Esophagus muscularis mucosa (tissue), 3 donors: ENCODE results near the gene ZNF189.

Source experiments
- CTCF ChIP-seq, 3 experiments: fragments of 200-600 bp in 2 of 3; fragments of 450-650 bp in 1 of 3; sonication (generic) in 2 of 3; IDR thresholded peaks; one replicate each; pipeline ENCODE4 v1.5.1; 2017 to 2019; ENCODE audit warnings: antibody characterized with exemption in 3 of 3, mild to moderate bottlenecking in 2 of 3, moderate library complexity in 1 of 3
- POLR2A ChIP-seq: fragments of 450-650 bp; IDR thresholded peaks from one replicate; pipeline ENCODE4 v1.6.1; 2017; ENCODE audit warnings: antibody characterized with exemption, moderate library complexity, mild to moderate bottlenecking, low read depth
- POLR2AphosphoS5 ChIP-seq, 2 donors: sonication (generic); formaldehyde crosslinking; IDR thresholded peaks; one replicate each; pipeline ENCODE4 v1.6.1; 2017; ENCODE audit warnings: antibody characterized with exemption in 2 of 2

DNA sequence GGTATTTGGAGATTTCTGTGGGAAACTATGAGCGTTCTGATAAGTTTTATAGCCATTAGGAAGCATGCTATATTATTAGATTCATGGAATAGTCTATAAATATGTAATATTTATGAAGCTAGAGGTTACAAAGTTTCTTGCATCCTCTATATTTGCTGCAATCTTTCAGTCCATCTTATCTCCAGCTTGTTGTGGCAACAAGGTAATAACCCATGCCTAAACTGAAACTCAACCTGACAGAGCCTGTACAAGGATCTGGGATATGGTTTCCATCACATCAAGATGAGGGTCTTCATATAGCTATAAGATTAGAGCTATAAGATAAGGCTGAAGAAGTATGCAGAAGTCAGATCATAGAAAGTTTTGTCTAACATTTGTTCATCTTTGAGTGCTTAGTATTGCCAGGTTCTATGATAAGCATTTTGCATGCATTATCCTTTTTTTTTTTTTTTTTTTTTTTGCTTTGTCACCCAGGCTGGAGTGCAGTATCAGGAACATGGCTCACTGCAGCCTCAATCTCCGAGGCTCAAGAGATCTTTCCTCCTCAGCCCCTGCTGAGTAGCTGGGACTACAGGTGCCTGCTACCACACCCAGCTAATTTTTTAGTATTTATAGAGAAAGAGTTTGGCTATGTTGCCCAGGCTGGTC lies 28.6 kb upstream of the ZNF189 start:
- no peak for TF ChIP-seq CTCF (IDR thresholded peaks at IDR 0.05)
- TF ChIP-seq POLR2A = no peak
- TF ChIP-seq POLR2AphosphoS5 (IDR thresholded peaks at IDR 0.05) = no peak
